ENCODE measurements around the gene SLC25A43.

Gene SLC25A43

DNA sequence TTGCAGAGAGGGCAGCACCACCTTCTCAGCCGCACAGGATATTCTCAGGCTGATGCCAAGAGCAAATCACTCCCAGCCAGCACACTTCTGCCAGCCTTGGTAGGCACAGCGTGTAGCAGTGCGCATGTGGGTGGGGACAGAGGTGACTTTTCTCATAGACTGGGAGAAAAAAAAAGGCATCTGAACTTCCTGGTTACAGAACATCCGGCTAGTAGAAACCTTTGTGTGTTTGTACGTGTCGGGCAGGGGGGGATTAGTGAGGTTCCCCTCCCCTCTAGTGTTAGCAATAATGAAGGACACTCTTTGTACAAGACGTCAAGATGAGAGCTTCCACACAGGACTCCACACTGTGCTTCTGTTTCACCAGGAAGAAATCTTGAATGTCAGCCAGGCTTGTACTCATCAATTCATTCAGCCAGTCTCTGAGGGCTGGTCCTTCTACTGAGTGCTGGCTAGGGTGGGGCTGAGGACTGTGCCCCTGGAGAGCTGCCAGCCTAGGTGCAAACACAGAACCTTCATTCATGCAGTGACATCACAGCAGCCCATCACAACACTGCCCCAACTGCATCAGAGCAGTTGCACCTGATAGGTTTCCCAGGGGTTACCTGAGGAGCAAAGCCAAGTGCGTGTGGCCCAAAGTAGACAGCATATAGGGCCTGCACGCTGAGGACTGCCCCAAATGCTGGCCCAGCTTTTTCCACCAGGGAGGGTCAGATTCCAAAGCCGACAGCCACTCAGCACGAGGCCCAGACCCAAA lies 103.8 kb downstream of the SLC25A43 start:
- no peaks in the 10 kb centered on the region for H3K27me3 ChIP-seq (ENCODE audit: insufficient read depth, low read length)
- H3K9me3 ChIP-seq (ENCODE audit: insufficient read depth, low read depth, low read length), result no peaks in the 10 kb centered on the region
- no peak overlapping the region for H3K4me3 ChIP-seq (ENCODE audit: low read length)
- no peaks in the 10 kb centered on the region for H3K4me1 ChIP-seq (ENCODE audit: insufficient read depth, low read length)
- H3K27ac ChIP-seq (ENCODE audit: low read depth, low read length), result no peak overlapping the region
- no peaks in the 10 kb centered on the region for H3K36me3 ChIP-seq (ENCODE audit: insufficient read depth, low read length)
- 81% methylated on average over 11 of the region's 11 CpGs for WGBS
- H3K9ac ChIP-seq (ENCODE audit: low read depth, low read length), result no peak overlapping the region

GRCh38 chrX:119503484-119503861 lies 104.3 kb downstream of the SLC25A43 start:
- Histone ChIP-seq H3K9me3 (ENCODE audit: insufficient read depth, low read depth, low read length) (no peaks in the 10 kb centered on the region), H3K4me1 (ENCODE audit: insufficient read depth, low read length) (no peaks in the 10 kb centered on the region), H3K27me3 (ENCODE audit: insufficient read depth, low read length) (no peaks in the 10 kb centered on the region), H3K9ac (ENCODE audit: low read depth, low read length) (no peak overlapping the region), H3K27ac (ENCODE audit: low read depth, low read length) (no peak overlapping the region), H3K36me3 (ENCODE audit: insufficient read depth, low read length) (no peaks in the 10 kb centered on the region), H3K4me3 (ENCODE audit: low read length) (no peak overlapping the region)
- WGBS, result 75% methylated on average over 2 of the region's 2 CpGs

Measured in HUES64 (cell line).